Activated CD8-positive, alpha-beta T cell treated with anti-CD3 and anti-CD28 coated beads for 36 hours (primary cell): ENCODE results near the gene DLGAP1. TPM values are rescaled to one million over a fixed set of nuclear protein-coding genes. Genes with fewer than 3 reads are reported as not detected.
"Not testable (repeated sequence)": the region's sequence is repeated elsewhere in the genome, so short reads cannot be mapped to it uniquely, and the experiment has no call there.

Experiments used
- ATAC-seq: fragments of 200-7000 bp; cut with Tn5 transposase; one replicate; pipeline ENCODE4 v1.10.0; 2021; ENCODE audit warnings: mild to moderate bottlenecking, moderate library complexity
- CTCF ChIA-PET: fragments of 350-600 bp; sonication (Branson Sonifier 250); formaldehyde crosslinking; loops from one replicate; lab custom pipeline; 2021; ENCODE audit warnings: antibody characterized with exemption; lab: Charles Lee
- POLR2A ChIA-PET: fragments of 350-600 bp; sonication (Branson Sonifier 250); formaldehyde crosslinking; loops from one replicate; lab custom pipeline; 2021; ENCODE audit warnings: antibody characterized with exemption; lab: Charles Lee
- DNase-seq: peaks from one replicate; pipeline ENCODE4 v3.0.0-alpha.2; 2020
- H3K27ac Mint-ChIP-seq: one replicate; pipeline ENCODE4 v1.8.0; 2021; ENCODE audit warnings: mild to moderate bottlenecking, mixed read lengths
- H3K27me3 Mint-ChIP-seq: one replicate; pipeline ENCODE4 v1.8.0; 2021; ENCODE audit warnings: mixed read lengths
- H3K36me3 Mint-ChIP-seq: one replicate; pipeline ENCODE4 v1.8.0; 2021; ENCODE audit warnings: low read depth, mixed read lengths
- H3K4me1 Mint-ChIP-seq: one replicate; pipeline ENCODE4 v1.8.0; 2021; ENCODE audit warnings: low read depth, mixed read lengths
- H3K4me3 Mint-ChIP-seq: one replicate; pipeline ENCODE4 v1.8.0; 2021; ENCODE audit warnings: mild to moderate bottlenecking, moderate library complexity, mixed read lengths
- H3K9me3 Mint-ChIP-seq: one replicate; pipeline ENCODE4 v1.8.0; 2021; ENCODE audit warnings: mixed read lengths
- CTCF ChIP-seq: fragments of 200-600 bp; IDR thresholded peaks from one replicate; pipeline ENCODE4 v1.8.0; 2022; ENCODE audit warnings: antibody characterized with exemption, mild to moderate bottlenecking
- intact Hi-C: fragments of 100-400 bp; cut with micrococcal nuclease; formaldehyde crosslinking; loops from one replicate; pipeline ENCODE4 v1.10.0; 2022
- total RNA-seq, 2 experiments: library from RNA; stranded (reverse); gene quantifications; one replicate each; pipeline ENCODE4 v1.2.3, GENCODE V29; 2021

DLGAP1 gene
- total RNA-seq, 2 experiments from 2014 or later: not detected

- no peaks in the 10 kb centered on the region for H3K27me3 Mint-ChIP-seq
- CTCF ChIA-PET: no interaction called here
- peaks cover 3% of the 10 kb centered on the region for H3K9me3 Mint-ChIP-seq
- intact Hi-C loops: no loop called here
- no peaks in the 10 kb centered on the region for H3K36me3 Mint-ChIP-seq
- POLR2A ChIA-PET: no interaction called here
- no peaks in the 10 kb centered on the region for H3K4me1 Mint-ChIP-seq
- ATAC-seq: no peak
- H3K4me3 Mint-ChIP-seq: no peak overlapping the region
- H3K27ac Mint-ChIP-seq: no peak overlapping the region
- no peak for DNase-seq
- TF ChIP-seq CTCF: no peak
These were observed 119.7 kb downstream of the DLGAP1 start for GRCh38 chr18:4335386-4335785.

GRCh38 chr18:4333043-4333442 lies 122.1 kb downstream of the DLGAP1 start:
- ChIA-PET CTCF (no interaction called here), POLR2A (no interaction called here)
- Mint-ChIP-seq H3K36me3 (no peaks in the 10 kb centered on the region), H3K27me3 (no peaks in the 10 kb centered on the region), H3K4me1 (no peaks in the 10 kb centered on the region), H3K27ac (no peak overlapping the region), H3K4me3 (no peak overlapping the region), H3K9me3 (peaks cover 2% of the 10 kb centered on the region)
- intact Hi-C loops: no loop called here
- TF ChIP-seq CTCF: no peak
- no peak for ATAC-seq
- DNase-seq: no peak

GRCh38 chr18:4319738-4320677 lies 135.1 kb downstream of the DLGAP1 start:
- H3K4me1 Mint-ChIP-seq: no peaks in the 10 kb centered on the region
- no peak for ATAC-seq
- no peaks in the 10 kb centered on the region for H3K27me3 Mint-ChIP-seq
- H3K27ac Mint-ChIP-seq: no peak overlapping the region
- TF ChIP-seq CTCF: no peak
- CTCF ChIA-PET: no interaction called here
- intact Hi-C loops: no loop called here
- H3K36me3 Mint-ChIP-seq: no peaks in the 10 kb centered on the region
- no peak overlapping the region for H3K4me3 Mint-ChIP-seq
- DNase-seq: no peak
- peaks cover 8% of the 10 kb centered on the region for H3K9me3 Mint-ChIP-seq
- POLR2A ChIA-PET: no interaction called here

GRCh38 chr18:4318311-4318710 lies 136.8 kb downstream of the DLGAP1 start:
- H3K36me3 Mint-ChIP-seq: no peaks in the 10 kb centered on the region
- POLR2A ChIA-PET: no interaction called here
- intact Hi-C loops: no loop called here

GRCh38 chr18:4311945-4312344 lies 143.2 kb downstream of the DLGAP1 start:
- ATAC-seq, DNase-seq, H3K4me3 Mint-ChIP-seq, H3K27me3 Mint-ChIP-seq, H3K4me1 Mint-ChIP-seq, POLR2A ChIA-PET, H3K27ac Mint-ChIP-seq, intact Hi-C loops, H3K9me3 Mint-ChIP-seq, H3K36me3 Mint-ChIP-seq, CTCF ChIA-PET: not testable (repeated sequence)

More at GRCh38 chr18:4318311-4318710, 136.8 kb downstream of the DLGAP1 start:
- no peak for TF ChIP-seq CTCF
- H3K4me3 Mint-ChIP-seq: no peak overlapping the region
- H3K9me3 Mint-ChIP-seq: no peaks in the 10 kb centered on the region
- no peak overlapping the region for H3K27ac Mint-ChIP-seq
- no peak for DNase-seq
- CTCF ChIA-PET: interaction anchor here (0.9 kb wide), 1 partner anchor 9 kb away, joined by 3 read pairs; no protein-coding TSS in a partner anchor
- no peaks in the 10 kb centered on the region for H3K4me1 Mint-ChIP-seq
- H3K27me3 Mint-ChIP-seq: no peaks in the 10 kb centered on the region
- no peak for ATAC-seq
